Measurements from ENCODE around the gene PARVB.

The PARVB gene

GRCh38 chr22:44166498-44167276, 142.6 kb downstream of the PARVB start:
- Mint-ChIP-seq H3K9me3 (no peaks in the 10 kb centered on the region), H3K4me3 (no peak overlapping the region), H3K27ac (no peak overlapping the region), H3K27me3 (ENCODE audit: low read depth, poor library complexity) (peaks cover 6% of the 10 kb centered on the region), H3K36me3 (ENCODE audit: low read depth) (no peaks in the 10 kb centered on the region), H3K4me1 (peaks cover 4% of the 10 kb centered on the region)
- DNase-seq, result no peak
- TF ChIP-seq CTCF (IDR thresholded peaks at IDR 0.05), result no peak

- no peak for DNase-seq
- Mint-ChIP-seq H3K36me3 (ENCODE audit: low read depth) (no peaks in the 10 kb centered on the region), H3K9me3 (no peaks in the 10 kb centered on the region), H3K4me1 (peaks cover 12% of the 10 kb centered on the region), H3K27ac (no peak overlapping the region), H3K27me3 (ENCODE audit: low read depth, poor library complexity) (peaks cover 6% of the 10 kb centered on the region), H3K4me3 (no peak overlapping the region)
- no peak for TF ChIP-seq CTCF (IDR thresholded peaks at IDR 0.05)
Measured at GRCh38 chr22:44167501-44167900, 143.4 kb downstream of the PARVB start.

- Mint-ChIP-seq H3K27ac (no peak overlapping the region), H3K4me1 (peaks cover 15% of the 10 kb centered on the region), H3K4me3 (no peak overlapping the region), H3K27me3 (ENCODE audit: low read depth, poor library complexity) (peaks cover 6% of the 10 kb centered on the region), H3K36me3 (ENCODE audit: low read depth) (no peaks in the 10 kb centered on the region), H3K9me3 (no peaks in the 10 kb centered on the region)
- DNase-seq, result no peak
- TF ChIP-seq CTCF (IDR thresholded peaks at IDR 0.05), result no peak
Measured at GRCh38 chr22:44168206-44168605, 144.1 kb downstream of the PARVB start.

- TF ChIP-seq CTCF (IDR thresholded peaks at IDR 0.05), result no peak
Measured at GRCh38 chr22:44170470-44170869, 146.4 kb downstream of the PARVB start.

GRCh38 chr22:44171561-44171960, 147.5 kb downstream of the PARVB start:
- H3K9me3 Mint-ChIP-seq, result no peaks in the 10 kb centered on the region
- peaks cover 8% of the 10 kb centered on the region for H3K27me3 Mint-ChIP-seq (ENCODE audit: low read depth, poor library complexity)
- peaks cover 18% of the 10 kb centered on the region for H3K4me1 Mint-ChIP-seq
- no peak overlapping the region for H3K4me3 Mint-ChIP-seq
- H3K27ac Mint-ChIP-seq, result no peak overlapping the region
- no peak for TF ChIP-seq CTCF (IDR thresholded peaks at IDR 0.05)
- DNase-seq, result no peak
- no peaks in the 10 kb centered on the region for H3K36me3 Mint-ChIP-seq (ENCODE audit: low read depth)

More at GRCh38 chr22:44170470-44170869, 146.4 kb downstream of the PARVB start:
- no peak for DNase-seq
- Mint-ChIP-seq H3K4me3 (no peak overlapping the region), H3K36me3 (ENCODE audit: low read depth) (no peaks in the 10 kb centered on the region), H3K27ac (no peak overlapping the region), H3K4me1 (peaks cover 15% of the 10 kb centered on the region), H3K9me3 (no peaks in the 10 kb centered on the region), H3K27me3 (ENCODE audit: low read depth, poor library complexity) (peaks cover 6% of the 10 kb centered on the region)
